K562 (cell line): ENCODE results near the gene DESI2. TPM values are rescaled to one million over a fixed set of nuclear protein-coding genes. Genes with fewer than 3 reads are reported as not detected.

Experiments used
- ARID3B ChIP-seq: fragments of 250-450 bp; sonication (Bioruptor Pico); IDR thresholded peaks from 2 replicates; pipeline ENCODE4 v1.4.0; 2020; ENCODE audit warnings: borderline replicate concordance
- ARID4B ChIP-seq: sonication (generic); formaldehyde crosslinking; IDR thresholded peaks from 2 replicates; pipeline ENCODE4 v1.8.0; 2022; ENCODE audit warnings: mild to moderate bottlenecking, missing genetic modification reagents
- HMGXB4 ChIP-seq: sonication (generic); formaldehyde crosslinking; IDR thresholded peaks from 2 replicates; pipeline ENCODE4 v1.8.1; 2023; ENCODE audit warnings: mild to moderate bottlenecking, missing genetic modification reagents
- LCOR ChIP-seq: sonication (generic); formaldehyde crosslinking; IDR thresholded peaks from 2 replicates; pipeline ENCODE4 v1.8.0; 2022; ENCODE audit warnings: mild to moderate bottlenecking, missing genetic modification reagents
- MAX ChIP-seq: sonication (generic); formaldehyde crosslinking; IDR thresholded peaks from 2 replicates; pipeline ENCODE4 v1.9.0; 2022; ENCODE audit warnings: mild to moderate bottlenecking, missing genetic modification reagents
- MCM2 ChIP-seq: fragments of 450-650 bp; IDR thresholded peaks from 2 replicates; pipeline ENCODE4 v1.6.1; 2017; ENCODE audit warnings: low read depth, mild to moderate bottlenecking
- SETDB1 ChIP-seq: IDR thresholded peaks from one replicate; pipeline ENCODE4 v1.6.1; 2012; ENCODE audit warnings: low read length, control low read depth, inconsistent platforms
- SMARCA4 ChIP-seq: fragments of 450-650 bp; IDR thresholded peaks from 2 replicates; pipeline ENCODE4 v1.6.1; 2016
- SRSF1 ChIP-seq: fragments of 200-400 bp; formaldehyde crosslinking; IDR thresholded peaks from 2 replicates; pipeline ENCODE4 v1.6.1; 2017; ENCODE audit warnings: mild to moderate bottlenecking, low read depth, low read length, moderate library complexity
- TCF3 ChIP-seq: sonication (generic); formaldehyde crosslinking; IDR thresholded peaks from 2 replicates; pipeline ENCODE4 v1.4.0; 2020; ENCODE audit warnings: mild to moderate bottlenecking, missing genetic modification reagents
- ZBTB8A ChIP-seq: fragments of 450-650 bp; IDR thresholded peaks from 2 replicates; pipeline ENCODE4 v1.6.1; 2018; ENCODE audit warnings: mild to moderate bottlenecking, moderate library complexity; ENCODE audit not compliant: partially characterized antibody
- ZNF655 ChIP-seq: fragments of 250-450 bp; sonication (Bioruptor Pico); IDR thresholded peaks from 2 replicates; pipeline ENCODE4 v1.5.0; 2021
- ZNF77 ChIP-seq: fragments of 250-450 bp; sonication (Bioruptor Pico); IDR thresholded peaks from 2 replicates; pipeline ENCODE4 v1.5.0; 2020
- polyA plus RNA-seq, 8 experiments: library from polyadenylated mRNA; depleted of rRNA in 4 of 8; stranded (reverse) in 5 of 8; unstranded in 3 of 8; fragments of >200 nt; fragmentation: Nextera tagmentation in 2 of 8; fragmentation: Illumina TruSeq in 1 of 8; extraction: Ambion mirVana in 2 of 8; extraction: Trizol in 1 of 8; gene quantifications; 2 replicates each; pipeline versions ENCODE4 v1.2.1 to v1.2.3, GENCODE V29; 2011 to 2014; ENCODE audit warnings: inconsistent platforms in 1 of 8, missing spikeins in 1 of 8
- total RNA-seq, 7 experiments: library from RNA; depleted of rRNA in 6 of 7; stranded (reverse); fragments of >200 nt in 6 of 7; fragmentation: Illumina TruSeq in 2 of 7; extraction: Trizol in 2 of 7; gene quantifications; 2 replicates each; pipeline versions ENCODE4 v1.2.1 to v1.2.3, GENCODE V29; 2011 to 2021; ENCODE audit warnings: low replicate concordance in 1 of 7

The DESI2 gene
- total and polyA plus RNA-seq, 9 of the 15 experiments (the other 6 are each of a cell fraction or from before 2014, with no cell fraction given), result 17.4 to 59.4 (median 38.4) TPM

GRCh38 chr1:244651956-244652622, 837 bp upstream of the DESI2 start (continued):
- TF ChIP-seq ARID4B (no peak), TCF3 (CRISPR knock-in tag) (no peak; the same call in 1 of the 2 replicates), HMGXB4 (CRISPR knock-in tag) (no peak), LCOR (CRISPR knock-in tag) (no peak), ZBTB8A (no peak), ARID3B (CRISPR knock-in tag) (no peak), SRSF1 (no peak), ZNF655 (no peak), MCM2 (no peak), MAX (CRISPR knock-in tag) (no peak), ZNF77 (no peak), SMARCA4 (no peak; the same call in 1 of the 2 replicates), SETDB1 (no peak)
